DLD1 (cell line): ENCODE data around the gene MAGEA12.
"Not testable (repeated sequence)": the region's sequence is repeated elsewhere in the genome, so short reads cannot be mapped to it uniquely, and the experiment has no call there.

ENCODE experiments used
- in situ Hi-C: cut with HindIII; loops from 2 replicates; pipeline ENCODE4 v1.10.0; 2017; ENCODE audit warnings: low sequenced_read_pairs

MAGEA12 gene, protein sequence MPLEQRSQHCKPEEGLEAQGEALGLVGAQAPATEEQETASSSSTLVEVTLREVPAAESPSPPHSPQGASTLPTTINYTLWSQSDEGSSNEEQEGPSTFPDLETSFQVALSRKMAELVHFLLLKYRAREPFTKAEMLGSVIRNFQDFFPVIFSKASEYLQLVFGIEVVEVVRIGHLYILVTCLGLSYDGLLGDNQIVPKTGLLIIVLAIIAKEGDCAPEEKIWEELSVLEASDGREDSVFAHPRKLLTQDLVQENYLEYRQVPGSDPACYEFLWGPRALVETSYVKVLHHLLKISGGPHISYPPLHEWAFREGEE

DNA sequence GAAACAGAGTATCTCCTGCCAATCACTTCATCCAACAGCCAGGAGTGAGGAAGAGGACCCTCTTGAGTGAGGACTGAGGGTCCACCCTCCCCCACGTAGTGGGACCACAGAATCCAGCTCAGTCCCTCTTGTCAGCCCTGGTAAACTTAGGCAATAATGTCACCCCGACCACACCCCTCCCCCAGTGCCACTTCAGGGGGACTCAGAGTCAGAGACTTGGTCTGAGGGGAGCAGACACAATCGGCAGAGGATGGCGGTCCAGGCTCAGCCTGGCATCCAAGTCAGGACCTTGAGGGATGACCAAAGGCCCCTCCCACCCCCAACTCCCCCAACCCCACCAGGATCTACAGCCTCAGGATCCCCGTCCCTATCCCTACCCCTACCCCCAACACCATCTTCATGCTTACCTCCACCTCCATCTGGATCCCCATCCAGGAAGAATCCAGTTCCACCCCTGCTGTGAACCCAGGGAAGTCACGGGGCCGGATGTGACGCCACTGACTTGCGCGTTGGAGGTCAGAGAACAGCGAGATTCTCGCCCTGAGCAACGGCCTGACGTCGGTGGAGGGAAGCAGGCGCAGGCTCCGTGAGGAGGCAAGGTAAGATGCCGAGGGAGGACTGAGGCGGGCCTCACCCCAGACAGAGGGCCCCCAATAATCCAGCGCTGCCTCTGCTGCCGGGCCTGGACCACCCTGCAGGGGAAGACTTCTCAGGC is at the start of gene MAGEA12, which contains the start of gene CSAG1:
Gene MAGEA12, plus strand, starts transcription at position 497 of the 715 bp plus-strand sequence. CDS start 2,405 bp downstream, outside the sequence.
Gene CSAG1, minus strand, starts transcription at position 461 of the 715 bp plus-strand sequence. CDS start 1,261 bp downstream, outside the sequence.
- in situ Hi-C loops: no loop called here

GRCh38 chrX:152697952-152698931 is 35.3 kb upstream of the MAGEA12 start, which contains the start of gene MAGEA3:
MAGEA3 (plus strand) TSS chrX:152698794; CDS start chrX:152700833, 2,039 bp downstream.
- in situ Hi-C loops: not testable (repeated sequence)

DNA sequence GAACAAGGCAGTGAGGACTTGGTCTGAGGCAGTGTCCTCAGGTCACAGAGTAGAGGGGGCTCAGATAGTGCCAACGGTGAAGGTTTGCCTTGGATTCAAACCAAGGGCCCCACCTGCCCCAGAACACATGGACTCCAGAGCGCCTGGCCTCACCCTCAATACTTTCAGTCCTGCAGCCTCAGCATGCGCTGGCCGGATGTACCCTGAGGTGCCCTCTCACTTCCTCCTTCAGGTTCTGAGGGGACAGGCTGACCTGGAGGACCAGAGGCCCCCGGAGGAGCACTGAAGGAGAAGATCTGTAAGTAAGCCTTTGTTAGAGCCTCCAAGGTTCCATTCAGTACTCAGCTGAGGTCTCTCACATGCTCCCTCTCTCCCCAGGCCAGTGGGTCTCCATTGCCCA is 33.2 kb upstream of the MAGEA12 start:
- in situ Hi-C loops: not testable (repeated sequence)

- in situ Hi-C loops: not testable (repeated sequence)
These were observed 27.1 kb upstream of the MAGEA12 start for GRCh38 chrX:152706500-152706899.

- in situ Hi-C loops: not testable (repeated sequence)
These were observed 24.4 kb upstream of the MAGEA12 start, which contains the start of gene CSAG2 for GRCh38 chrX:152709173-152709572. CSAG2 (minus strand) TSS chrX:152709273; CDS start chrX:152709112, 161 bp downstream.

DNA sequence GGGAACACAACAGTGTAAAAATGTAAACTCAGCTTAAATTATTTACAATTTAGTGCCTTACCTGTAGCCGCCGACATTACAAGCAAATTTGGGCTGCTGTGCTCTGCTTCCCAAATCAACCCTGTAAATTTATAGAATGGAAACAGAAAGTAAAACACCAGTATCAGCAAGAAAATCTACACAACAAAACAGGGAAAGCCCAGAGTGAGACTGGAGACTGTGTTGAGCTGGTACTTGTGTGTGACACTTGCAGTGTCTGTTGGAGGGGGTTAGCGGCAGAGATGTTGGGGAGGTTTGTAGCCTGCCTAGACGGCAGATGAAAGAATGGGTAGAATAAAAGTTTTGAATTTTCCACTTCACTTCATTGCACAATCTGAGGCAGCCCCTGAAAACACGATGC is 20.4 kb upstream of the MAGEA12 start:
- in situ Hi-C loops: not testable (repeated sequence)

DNA sequence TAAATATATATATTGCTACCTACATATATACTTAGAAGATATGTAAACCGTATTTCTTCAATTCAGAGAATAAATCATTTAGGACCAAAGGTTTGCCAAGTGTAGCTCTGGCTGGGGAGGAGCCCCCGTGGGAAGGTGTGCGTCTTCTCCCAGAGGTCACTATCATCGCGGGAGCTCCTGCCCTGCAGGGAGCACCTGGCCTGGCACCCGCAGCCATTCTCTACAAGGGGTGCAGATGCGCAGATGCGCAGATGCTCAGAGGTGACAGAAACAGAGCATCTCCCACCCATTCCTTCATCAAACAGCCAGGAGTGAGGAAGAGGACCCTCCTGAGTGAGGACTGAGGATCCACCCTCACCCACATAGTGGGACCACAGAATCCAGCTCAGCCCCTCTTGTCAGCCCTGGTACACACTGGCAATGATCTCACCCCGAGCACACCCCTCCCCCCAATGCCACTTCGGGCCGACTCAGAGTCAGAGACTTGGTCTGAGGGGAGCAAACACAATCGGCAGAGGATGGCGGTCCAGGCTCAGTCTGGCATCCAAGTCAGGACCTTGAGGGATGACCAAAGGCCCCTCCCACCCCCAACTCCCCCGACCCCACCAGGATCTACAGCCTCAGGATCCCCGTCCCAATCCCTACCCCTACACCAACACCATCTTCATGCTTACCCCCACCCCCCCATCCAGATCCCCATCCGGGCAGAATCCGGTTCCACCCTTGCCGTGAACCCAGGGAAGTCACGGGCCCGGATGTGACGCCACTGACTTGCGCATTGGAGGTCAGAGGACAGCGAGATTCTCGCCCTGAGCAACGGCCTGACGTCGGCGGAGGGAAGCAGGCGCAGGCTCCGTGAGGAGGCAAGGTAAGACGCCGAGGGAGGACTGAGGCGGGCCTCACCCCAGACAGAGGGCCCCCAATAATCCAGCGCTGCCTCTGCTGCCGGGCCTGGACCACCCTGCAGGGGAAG is 19.5 kb upstream of the MAGEA12 start, which contains the start of gene MAGEA2B:
Gene MAGEA2B, plus strand, starts transcription at position 814 of the 973 bp plus-strand sequence. CDS start 2,479 bp downstream, outside the sequence.
- in situ Hi-C loops: not testable (repeated sequence)

DNA sequence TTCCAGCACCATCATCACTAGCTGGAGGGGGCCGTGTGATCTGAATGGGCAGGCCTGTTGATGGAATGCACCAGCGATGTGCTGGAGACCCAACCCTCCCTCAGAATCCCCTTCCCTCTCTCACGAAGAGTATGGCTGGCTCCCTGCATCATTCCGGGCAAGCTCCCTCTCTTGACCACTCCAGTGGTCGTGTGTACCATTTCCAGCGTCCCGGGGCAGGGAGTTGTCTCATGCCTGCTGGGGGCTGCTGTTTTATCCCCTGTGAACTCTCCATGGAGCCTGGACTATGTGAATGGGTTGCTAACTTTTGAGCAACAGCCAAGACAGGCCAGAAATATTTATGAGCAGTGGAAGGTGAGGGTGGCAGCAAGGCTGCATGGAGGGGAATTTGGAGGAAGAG is 8.1 kb upstream of the MAGEA12 start:
- in situ Hi-C loops: no loop called here

GRCh38 chrX:152734143-152734858 is 744 bp downstream of the MAGEA12 start:
- in situ Hi-C loops: not testable (repeated sequence)

GRCh38 chrX:152735101-152735500 is 1.5 kb downstream of the MAGEA12 start:
- in situ Hi-C loops: no loop called here

GRCh38 chrX:152735860-152736511 is 2.4 kb downstream of the MAGEA12 start:
- in situ Hi-C loops: no loop called here

DNA sequence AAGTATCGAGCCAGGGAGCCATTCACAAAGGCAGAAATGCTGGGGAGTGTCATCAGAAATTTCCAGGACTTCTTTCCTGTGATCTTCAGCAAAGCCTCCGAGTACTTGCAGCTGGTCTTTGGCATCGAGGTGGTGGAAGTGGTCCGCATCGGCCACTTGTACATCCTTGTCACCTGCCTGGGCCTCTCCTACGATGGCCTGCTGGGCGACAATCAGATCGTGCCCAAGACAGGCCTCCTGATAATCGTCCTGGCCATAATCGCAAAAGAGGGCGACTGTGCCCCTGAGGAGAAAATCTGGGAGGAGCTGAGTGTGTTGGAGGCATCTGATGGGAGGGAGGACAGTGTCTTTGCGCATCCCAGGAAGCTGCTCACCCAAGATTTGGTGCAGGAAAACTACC is 3.0 kb downstream of the MAGEA12 start:
- in situ Hi-C loops: not testable (repeated sequence)

DNA sequence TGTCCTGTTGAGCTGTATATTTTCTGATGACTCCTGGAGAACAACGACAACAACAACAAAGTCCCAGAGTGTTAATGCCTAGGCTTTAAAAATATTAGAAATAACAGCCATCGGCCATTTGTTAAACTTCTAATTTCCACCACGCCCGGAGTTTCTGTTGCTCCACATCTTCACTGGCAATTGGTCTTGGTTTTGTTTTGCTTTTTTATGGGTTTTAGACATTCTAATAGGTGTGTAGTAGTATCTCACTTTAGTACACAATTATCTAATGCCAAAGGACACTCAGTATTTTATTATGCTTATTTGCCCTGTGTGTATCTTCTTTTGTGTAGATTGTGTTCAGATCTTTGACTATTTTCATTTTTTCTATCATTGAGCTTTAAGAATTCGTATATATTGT is 5.0 kb downstream of the MAGEA12 start:
- in situ Hi-C loops: no loop called here

DNA sequence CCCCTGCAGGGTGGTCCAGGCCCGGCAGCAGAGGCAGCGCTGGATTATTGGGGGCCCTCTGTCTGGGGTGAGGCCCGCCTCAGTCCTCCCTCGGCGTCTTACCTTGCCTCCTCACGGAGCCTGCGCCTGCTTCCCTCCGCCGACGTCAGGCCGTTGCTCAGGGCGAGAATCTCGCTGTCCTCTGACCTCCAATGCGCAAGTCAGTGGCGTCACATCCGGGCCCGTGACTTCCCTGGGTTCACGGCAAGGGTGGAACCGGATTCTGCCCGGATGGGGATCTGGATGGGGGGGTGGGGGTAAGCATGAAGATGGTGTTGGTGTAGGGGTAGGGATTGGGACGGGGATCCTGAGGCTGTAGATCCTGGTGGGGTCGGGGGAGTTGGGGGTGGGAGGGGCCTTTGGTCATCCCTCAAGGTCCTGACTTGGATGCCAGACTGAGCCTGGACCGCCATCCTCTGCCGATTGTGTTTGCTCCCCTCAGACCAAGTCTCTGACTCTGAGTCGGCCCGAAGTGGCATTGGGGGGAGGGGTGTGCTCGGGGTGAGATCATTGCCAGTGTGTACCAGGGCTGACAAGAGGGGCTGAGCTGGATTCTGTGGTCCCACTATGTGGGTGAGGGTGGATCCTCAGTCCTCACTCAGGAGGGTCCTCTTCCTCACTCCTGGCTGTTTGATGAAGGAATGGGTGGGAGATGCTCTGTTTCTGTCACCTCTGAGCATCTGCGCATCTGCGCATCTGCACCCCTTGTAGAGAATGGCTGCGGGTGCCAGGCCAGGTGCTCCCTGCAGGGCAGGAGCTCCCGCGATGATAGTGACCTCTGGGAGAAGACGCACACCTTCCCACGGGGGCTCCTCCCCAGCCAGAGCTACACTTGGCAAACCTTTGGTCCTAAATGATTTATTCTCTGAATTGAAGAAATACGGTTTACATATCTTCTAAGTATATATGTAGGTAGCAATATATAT is 20.4 kb downstream of the MAGEA12 start, which contains the start of gene MAGEA2:
Gene MAGEA2, minus strand, starts transcription at position 157 of the 965 bp plus-strand sequence. CDS start 2,479 bp downstream, outside the sequence.
- in situ Hi-C loops: not testable (repeated sequence)

- in situ Hi-C loops: not testable (repeated sequence)
These were observed 21.3 kb downstream of the MAGEA12 start for GRCh38 chrX:152754871-152755270.

DNA sequence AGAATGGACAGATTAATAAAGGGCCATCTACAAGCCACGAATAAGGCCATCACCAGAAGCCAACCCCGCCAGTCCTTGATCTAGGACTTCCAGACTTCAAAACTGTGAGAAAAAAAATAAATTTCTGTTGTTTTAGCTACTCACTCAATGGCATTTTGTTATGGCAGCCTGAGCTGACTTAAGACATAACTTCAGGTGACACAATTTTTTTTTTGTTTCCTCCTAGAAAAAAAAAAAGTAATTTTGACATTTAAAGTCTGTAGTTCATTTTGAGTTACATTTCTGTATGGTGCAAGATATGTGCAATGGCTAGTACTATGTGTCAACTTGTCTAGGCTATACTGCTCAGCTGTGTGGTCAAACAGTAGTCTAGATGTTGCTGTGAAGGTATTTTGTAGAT is 25.4 kb downstream of the MAGEA12 start, which contains the start of gene CSAG3:
Gene CSAG3, plus strand, starts transcription at position 301 of the 400 bp plus-strand sequence.
- in situ Hi-C loops: not testable (repeated sequence)

DNA sequence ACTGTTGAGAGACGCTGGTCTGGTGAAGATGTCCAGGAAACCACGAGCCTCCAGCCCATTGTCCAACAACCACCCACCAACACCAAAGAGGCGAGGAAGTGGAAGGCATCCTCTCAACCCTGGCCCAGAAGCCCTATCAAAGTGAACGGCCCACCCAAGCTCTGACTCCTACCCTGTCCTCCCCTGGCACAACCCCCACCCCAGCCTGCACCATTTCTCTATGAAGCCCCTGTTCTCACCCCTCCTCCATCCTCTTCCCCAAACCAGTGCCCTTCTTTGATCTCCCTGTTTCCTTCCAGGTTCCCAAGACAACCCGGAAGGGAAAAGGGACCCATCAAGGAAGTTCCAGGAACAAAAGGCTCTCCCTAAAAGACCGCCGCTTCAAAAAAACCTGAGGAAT is 26.0 kb downstream of the MAGEA12 start:
- in situ Hi-C loops: not testable (repeated sequence)
